ENCODE measurements around the gene TNRC6B. TPM values are rescaled to one million over a fixed set of nuclear protein-coding genes. Genes with fewer than 3 reads are reported as not detected.
A peak's percentile ranks its signal among the peaks of the same experiment; 100 is the strongest.

TNRC6B gene
- total RNA-seq, 4 donors from 2014 or later, result 34.5 to 57.0 (median 45.4) TPM

DNA sequence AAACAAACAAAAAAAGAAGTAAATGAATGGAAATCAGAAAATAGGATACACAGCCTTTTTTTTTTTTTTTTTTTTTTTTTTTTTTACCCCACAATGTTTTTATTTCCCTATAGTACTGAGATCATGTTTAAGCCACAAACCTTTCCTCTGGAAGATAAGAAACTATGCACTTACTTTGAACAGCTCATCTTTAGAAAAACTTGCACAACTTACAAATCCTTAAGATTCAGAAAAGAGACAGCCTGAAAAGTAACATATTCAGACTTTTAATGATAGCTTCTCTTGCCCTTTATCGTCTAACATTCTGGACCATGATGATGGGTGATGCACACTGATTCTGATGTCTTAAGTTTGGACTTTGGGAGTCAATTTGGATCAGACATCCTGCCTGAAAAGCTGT lies 80.3 kb downstream of the TNRC6B start:
- TF ChIP-seq POLR2A (IDR thresholded peaks at IDR 0.05; ENCODE audit: low read depth) (no peak), EP300 (IDR thresholded peaks at IDR 0.05) (no peak), POLR2AphosphoS5 (IDR thresholded peaks at IDR 0.05) (no peak)
- TF ChIP-seq, protein P1, sequence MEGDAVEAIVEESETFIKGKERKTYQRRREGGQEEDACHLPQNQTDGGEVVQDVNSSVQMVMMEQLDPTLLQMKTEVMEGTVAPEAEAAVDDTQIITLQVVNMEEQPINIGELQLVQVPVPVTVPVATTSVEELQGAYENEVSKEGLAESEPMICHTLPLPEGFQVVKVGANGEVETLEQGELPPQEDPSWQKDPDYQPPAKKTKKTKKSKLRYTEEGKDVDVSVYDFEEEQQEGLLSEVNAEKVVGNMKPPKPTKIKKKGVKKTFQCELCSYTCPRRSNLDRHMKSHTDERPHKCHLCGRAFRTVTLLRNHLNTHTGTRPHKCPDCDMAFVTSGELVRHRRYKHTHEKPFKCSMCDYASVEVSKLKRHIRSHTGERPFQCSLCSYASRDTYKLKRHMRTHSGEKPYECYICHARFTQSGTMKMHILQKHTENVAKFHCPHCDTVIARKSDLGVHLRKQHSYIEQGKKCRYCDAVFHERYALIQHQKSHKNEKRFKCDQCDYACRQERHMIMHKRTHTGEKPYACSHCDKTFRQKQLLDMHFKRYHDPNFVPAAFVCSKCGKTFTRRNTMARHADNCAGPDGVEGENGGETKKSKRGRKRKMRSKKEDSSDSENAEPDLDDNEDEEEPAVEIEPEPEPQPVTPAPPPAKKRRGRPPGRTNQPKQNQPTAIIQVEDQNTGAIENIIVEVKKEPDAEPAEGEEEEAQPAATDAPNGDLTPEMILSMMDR (IDR thresholded peaks at IDR 0.05), result no peak
- intact Hi-C loops (cut with DNase I), result no loop called here
- WGBS, result 74% methylated on average over 1 of the region's 1 CpG
- H3K27ac ChIP-seq (replicated peaks in 1 of 4), result peak overlapping the region; percentile 54 to 75 (median 62)
- peaks cover 0 to 19% (median 8%) of the 10 kb centered on the region in 4 donors for H3K36me3 ChIP-seq
- no peaks in the 10 kb centered on the region for H3K9me3 ChIP-seq
- H3K4me1 ChIP-seq, result peaks cover 48 to 66% (median 54%) of the 10 kb centered on the region in 4 donors
- no peak overlapping the region for H3K4me3 ChIP-seq
- DNase-seq (ENCODE audit: extremely low spot score), result no peak
- no peaks in the 10 kb centered on the region for H3K27me3 ChIP-seq

DNA sequence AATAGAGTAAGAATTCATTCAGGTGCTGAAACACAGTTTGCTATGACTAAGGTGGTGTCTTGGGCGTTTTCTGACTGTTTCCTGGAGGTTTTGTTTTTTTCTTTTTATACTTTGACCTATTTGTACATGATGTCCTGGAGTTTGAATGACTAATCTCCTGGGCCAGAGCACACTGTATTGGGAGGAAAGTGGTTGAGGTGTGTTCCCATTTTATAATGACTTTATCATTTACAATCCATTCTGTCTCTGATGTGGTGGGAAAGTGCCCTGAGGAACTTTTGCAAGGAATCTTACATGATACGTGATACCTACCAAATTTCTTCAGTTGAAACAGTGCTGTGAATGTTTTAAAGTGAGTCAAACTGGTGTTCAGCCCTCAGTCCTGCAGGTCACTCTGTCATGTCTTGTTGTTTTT lies 80.8 kb downstream of the TNRC6B start:
- peak overlapping the region; percentile 54 to 75 (median 62) for H3K27ac ChIP-seq (replicated peaks in 1 of 4)
- no peaks in the 10 kb centered on the region for H3K27me3 ChIP-seq
- no peak for TF ChIP-seq POLR2A (IDR thresholded peaks at IDR 0.05; ENCODE audit: low read depth)
- TF ChIP-seq POLR2AphosphoS5 (IDR thresholded peaks at IDR 0.05), result peak in 1 of 2 donors; percentile 61
- no peak overlapping the region for H3K4me3 ChIP-seq
- H3K9me3 ChIP-seq, result no peaks in the 10 kb centered on the region
- H3K36me3 ChIP-seq, result peaks cover 0 to 19% (median 8%) of the 10 kb centered on the region in 4 donors
- H3K4me1 ChIP-seq, result peaks cover 51 to 63% (median 56%) of the 10 kb centered on the region in 4 donors
- intact Hi-C loops (cut with DNase I), result no loop called here
- no peak for DNase-seq (ENCODE audit: extremely low spot score)
- 53% methylated on average over 2 of the region's 2 CpGs for WGBS

DNA sequence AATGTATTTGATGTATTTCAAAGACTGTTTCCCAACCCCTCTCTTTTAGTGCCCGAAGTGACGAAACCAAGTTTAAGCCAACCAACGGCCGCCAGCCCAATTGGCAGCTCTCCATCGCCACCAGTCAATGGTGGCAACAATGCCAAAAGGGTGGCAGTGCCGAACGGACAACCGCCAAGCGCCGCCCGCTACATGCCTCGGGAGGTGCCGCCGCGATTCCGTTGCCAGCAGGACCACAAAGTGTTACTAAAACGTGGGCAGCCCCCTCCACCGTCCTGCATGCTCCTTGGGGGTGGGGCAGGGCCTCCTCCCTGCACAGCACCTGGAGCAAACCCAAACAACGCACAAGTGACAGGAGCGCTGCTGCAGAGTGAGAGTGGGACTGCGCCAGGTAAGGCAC lies 84.1 kb downstream of the TNRC6B start:
- Histone ChIP-seq H3K27ac (replicated peaks in 1 of 4) (no peak overlapping the region), H3K36me3 (peaks cover 9 to 37% (median 23%) of the 10 kb centered on the region in 4 donors), H3K4me1 (peaks cover 41 to 61% (median 51%) of the 10 kb centered on the region in 4 donors), H3K4me3 (no peak overlapping the region), H3K9me3 (no peaks in the 10 kb centered on the region), H3K27me3 (no peaks in the 10 kb centered on the region)
- TF ChIP-seq, protein P1 (IDR thresholded peaks at IDR 0.05), result no peak
- TF ChIP-seq POLR2A (IDR thresholded peaks at IDR 0.05; ENCODE audit: low read depth) (no peak), POLR2AphosphoS5 (IDR thresholded peaks at IDR 0.05) (no peak), EP300 (IDR thresholded peaks at IDR 0.05) (no peak)
- no peak for DNase-seq (ENCODE audit: extremely low spot score)
- intact Hi-C loops (cut with DNase I), result no loop called here
- 84% methylated on average over 16 of the region's 21 CpGs for WGBS

DNA sequence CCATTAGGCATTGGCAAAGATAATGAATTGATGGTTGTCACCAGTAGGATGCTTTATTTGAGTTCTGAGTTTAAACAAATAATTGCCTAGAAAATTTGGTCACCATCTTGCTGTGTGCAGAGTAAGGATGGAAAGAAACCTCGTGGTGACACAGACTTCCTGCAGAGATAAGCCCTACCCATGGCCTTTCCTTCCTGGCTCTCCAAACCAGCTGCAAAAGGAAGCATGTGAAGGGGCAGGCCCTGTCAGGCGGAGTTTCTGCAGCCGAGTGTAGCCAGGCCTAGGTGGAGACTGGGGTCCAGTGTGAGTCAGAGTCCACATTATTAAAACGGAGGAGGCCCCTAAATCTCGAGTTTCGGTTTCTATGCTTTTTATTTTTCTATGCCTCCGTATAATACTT lies 85.5 kb downstream of the TNRC6B start:
- 53% methylated on average over 7 of the region's 7 CpGs for WGBS
- Histone ChIP-seq H3K9me3 (no peaks in the 10 kb centered on the region), H3K36me3 (peaks cover 9 to 51% (median 29%) of the 10 kb centered on the region in 4 donors), H3K4me3 (no peak overlapping the region), H3K4me1 (peaks cover 28 to 47% (median 42%) of the 10 kb centered on the region in 4 donors), H3K27me3 (no peaks in the 10 kb centered on the region), H3K27ac (replicated peaks in 1 of 4) (no peak overlapping the region)
- TF ChIP-seq, protein P1 (IDR thresholded peaks at IDR 0.05), result no peak
- TF ChIP-seq EP300 (IDR thresholded peaks at IDR 0.05) (no peak), POLR2A (IDR thresholded peaks at IDR 0.05; ENCODE audit: low read depth) (no peak), POLR2AphosphoS5 (IDR thresholded peaks at IDR 0.05) (peak; percentile 21)
- intact Hi-C loops (cut with DNase I), result no loop called here
- no peak for DNase-seq (ENCODE audit: extremely low spot score)

DNA sequence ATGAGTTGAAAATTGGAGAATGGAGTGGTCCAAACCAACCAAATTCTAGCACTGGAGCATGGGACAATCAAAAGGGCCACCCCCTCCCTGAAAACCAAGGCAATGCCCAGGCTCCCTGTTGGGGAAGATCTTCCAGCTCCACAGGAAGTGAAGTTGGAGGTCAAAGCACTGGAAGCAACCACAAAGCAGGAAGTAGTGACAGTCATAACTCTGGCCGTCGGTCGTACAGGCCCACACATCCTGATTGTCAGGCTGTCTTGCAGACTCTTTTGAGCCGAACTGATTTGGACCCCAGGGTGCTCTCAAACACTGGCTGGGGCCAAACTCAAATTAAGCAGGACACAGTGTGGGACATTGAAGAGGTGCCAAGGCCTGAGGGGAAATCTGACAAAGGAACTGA lies 88.1 kb downstream of the TNRC6B start:
- H3K4me1 ChIP-seq, result peaks cover 8 to 32% (median 26%) of the 10 kb centered on the region in 4 donors
- H3K9me3 ChIP-seq, result no peaks in the 10 kb centered on the region
- TF ChIP-seq POLR2AphosphoS5 (IDR thresholded peaks at IDR 0.05) (no peak), EP300 (IDR thresholded peaks at IDR 0.05) (no peak), POLR2A (IDR thresholded peaks at IDR 0.05; ENCODE audit: low read depth) (no peak)
- TF ChIP-seq, protein P1 (IDR thresholded peaks at IDR 0.05), result no peak
- WGBS, result 70% methylated on average over 4 of the region's 4 CpGs
- peaks cover 9 to 52% (median 32%) of the 10 kb centered on the region in 4 donors for H3K36me3 ChIP-seq
- H3K4me3 ChIP-seq, result no peak overlapping the region
- intact Hi-C loops (cut with DNase I), result no loop called here
- no peak for DNase-seq (ENCODE audit: extremely low spot score)
- H3K27ac ChIP-seq (replicated peaks in 1 of 4), result no peak overlapping the region
- H3K27me3 ChIP-seq, result no peaks in the 10 kb centered on the region
